NCI-H1092 (cell line): Measurements from ENCODE around the gene TAS2R50.
"Not testable (repeated sequence)": the region's sequence is repeated elsewhere in the genome, so short reads cannot be mapped to it uniquely, and the experiment has no call there.

Experiments used
- DNase-seq: peaks from one replicate; lab custom pipeline; 2025; lab: John Stamatoyannopoulos, UW

The TAS2R50 gene, protein sequence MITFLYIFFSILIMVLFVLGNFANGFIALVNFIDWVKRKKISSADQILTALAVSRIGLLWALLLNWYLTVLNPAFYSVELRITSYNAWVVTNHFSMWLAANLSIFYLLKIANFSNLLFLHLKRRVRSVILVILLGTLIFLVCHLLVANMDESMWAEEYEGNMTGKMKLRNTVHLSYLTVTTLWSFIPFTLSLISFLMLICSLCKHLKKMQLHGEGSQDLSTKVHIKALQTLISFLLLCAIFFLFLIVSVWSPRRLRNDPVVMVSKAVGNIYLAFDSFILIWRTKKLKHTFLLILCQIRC

DNA sequence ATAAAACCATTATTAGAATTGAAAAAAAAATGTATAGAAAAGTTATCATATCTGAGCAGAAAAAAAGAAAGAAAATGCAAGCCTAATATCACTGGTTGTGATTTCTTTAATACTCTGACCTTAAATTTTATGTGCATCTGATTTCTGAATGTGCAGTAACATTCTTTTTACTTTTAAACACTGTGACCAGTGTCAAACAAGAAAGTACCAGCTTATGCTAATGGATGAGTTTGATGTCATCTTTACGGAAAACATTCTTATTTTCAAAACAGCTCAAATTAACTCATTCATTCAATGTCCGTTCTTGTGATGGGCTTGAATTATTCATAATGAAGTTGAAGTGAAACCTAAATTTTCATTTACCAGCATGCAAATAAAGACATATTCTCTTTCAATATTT is at the start of gene TAS2R50:
Gene TAS2R50 (minus strand): TSS at position 101 of the 400 bp plus-strand sequence. CDS start 52 bp downstream, at position 49.
- DNase-seq = no peak

DNA sequence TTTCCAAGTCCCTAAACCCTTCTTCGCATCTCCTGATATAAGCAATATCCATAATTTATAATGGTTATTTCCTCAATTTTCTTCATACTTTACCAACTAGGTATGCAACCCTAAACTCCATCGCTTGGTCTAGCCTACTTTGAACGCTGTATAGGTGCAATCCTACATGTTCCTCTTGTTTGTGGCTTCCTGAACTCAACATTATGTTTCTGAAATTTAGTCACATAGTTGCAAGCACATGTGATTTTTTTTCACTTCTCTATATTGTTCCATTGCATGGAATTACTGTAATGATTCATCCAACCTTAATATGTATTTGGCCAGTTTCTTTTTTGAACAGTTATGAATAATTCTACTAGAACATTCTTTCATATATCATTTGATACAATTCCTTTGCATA is 47.2 kb upstream of the TAS2R50 start:
- DNase-seq = not testable (repeated sequence)

DNA sequence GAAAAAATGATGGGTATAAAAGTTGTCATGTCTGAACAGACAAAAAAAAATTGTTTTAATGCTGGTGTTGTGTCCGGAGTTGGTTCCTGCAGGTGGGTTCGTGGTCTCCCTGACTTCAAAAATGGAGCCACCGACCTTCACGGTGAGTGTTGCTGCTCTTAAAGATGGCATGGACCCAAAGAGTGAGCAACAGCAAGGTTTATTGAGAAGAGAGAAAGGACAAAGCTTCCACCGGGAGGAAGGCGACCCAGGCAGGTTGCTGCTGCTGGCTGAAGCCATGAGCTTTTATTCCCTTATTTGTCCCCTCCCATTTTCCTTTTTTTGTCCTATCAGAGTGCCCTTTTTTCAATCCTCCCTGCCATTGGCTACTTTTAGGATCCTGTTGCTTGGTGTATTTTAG is 44.6 kb upstream of the TAS2R50 start, which contains the start of gene TAS2R31:
Gene TAS2R31 (minus strand): TSS at position 101 of the 400 bp plus-strand sequence. CDS start 72 bp downstream, at position 29.
- DNase-seq = no peak

DNA sequence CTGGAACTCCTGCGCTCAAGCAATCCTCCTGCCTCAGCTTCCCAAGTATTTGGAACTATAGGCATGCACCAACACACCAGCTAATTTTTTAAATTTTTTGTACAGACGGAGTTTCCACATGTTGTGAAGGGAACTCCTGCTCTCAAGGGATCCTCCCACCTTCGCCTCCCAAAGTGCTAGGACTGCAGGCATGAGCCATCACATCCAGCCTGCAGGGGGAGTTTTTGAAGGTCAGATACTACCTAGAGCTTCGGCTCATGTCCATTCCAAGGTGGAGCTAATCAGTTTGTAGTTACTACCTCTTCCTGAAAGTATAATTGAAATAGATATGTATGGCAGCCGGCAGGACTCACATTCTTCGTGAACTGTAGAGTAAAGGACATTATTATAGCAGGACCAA is 39.4 kb upstream of the TAS2R50 start:
- DNase-seq = no peak

DNA sequence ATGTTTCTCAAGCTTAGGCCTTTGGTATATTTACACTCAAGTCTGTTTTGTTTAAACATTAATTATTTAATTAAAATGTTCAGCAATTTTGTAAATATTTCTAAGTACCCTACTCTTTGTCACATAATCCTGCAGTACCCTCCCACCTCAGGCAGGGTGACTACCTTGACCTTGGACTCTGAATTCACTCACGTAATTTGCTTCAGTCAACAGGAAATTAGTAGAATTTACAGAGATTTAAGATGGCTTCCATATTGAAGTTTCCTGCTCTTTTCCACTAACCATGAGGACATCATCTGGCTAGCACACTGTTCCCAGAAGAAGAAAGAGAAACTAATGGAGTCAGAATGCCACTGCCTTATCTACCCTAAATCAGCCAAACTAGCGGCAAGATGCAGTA is 36.7 kb upstream of the TAS2R50 start:
- DNase-seq = no peak

DNA sequence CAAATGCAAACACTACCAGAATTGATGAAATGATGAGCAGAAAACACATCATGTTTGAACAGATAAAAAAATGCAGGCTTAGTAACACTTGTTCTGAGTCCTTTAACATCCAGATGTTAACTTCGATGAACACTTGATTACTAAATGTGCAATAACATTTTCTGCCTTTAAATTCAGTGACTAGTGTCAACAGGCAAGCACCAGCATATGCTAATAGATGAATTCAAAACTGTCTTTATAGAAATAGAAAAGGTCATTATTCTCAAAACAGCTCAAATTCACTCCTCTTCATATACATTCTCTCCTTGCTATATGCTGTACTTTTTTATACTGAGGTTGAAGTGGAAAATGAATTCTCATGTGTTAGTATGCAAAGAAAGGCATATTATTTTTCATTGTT is 35.8 kb upstream of the TAS2R50 start, which contains the start of gene TAS2R19:
Gene TAS2R19 (minus strand): TSS at position 101 of the 400 bp plus-strand sequence. CDS start 49 bp downstream, at position 52.
- DNase-seq = no peak

DNA sequence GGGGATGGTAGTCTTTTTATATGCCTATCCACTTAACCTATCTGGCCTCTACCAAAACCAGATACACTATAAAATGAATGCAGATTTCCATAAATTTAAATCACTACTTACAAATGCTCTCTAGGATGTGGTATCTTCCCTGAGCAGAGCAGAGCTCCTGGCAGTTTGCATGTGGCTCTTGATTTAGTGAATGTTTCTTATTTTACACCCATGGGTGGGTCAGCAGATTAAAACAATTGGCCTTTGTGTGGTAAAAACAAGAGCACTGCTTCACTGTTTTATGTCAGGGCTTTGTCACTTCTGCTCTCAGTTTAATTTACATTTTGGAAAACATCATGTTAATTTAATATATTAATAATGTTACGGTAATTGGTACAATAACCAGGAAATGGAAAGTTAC is 30.2 kb upstream of the TAS2R50 start:
- DNase-seq = no peak

DNA sequence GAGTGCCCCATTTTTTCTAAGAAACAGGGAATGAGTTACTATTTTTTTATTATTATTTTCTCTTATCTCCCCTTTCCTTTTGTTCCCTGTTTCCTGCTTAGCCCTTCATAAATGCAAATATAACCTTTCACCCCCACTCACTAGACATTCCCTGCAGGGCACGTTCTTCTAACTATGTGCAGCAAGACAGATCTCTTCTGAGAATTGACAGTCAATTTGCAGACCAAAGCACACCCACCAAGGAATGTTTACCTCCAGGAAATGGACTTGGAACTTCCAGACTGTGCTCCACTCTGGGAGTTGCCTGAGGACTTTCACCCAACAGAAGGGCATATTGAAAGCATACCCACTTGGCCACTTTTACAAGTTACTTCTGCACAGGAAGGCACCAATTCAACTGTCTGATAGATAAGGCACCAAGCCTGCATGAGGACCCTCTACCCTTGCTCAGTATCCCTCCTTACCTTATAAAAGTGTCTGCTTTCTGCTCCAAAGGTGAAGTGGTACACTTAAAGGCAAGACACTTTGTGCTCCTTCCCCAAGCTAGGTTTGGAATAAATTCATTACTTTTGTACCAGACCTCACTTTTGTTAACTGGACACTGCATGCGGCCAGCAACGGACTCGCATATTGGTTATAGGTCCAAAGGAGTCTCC is 29.2 kb upstream of the TAS2R50 start:
- no peak for DNase-seq

DNA sequence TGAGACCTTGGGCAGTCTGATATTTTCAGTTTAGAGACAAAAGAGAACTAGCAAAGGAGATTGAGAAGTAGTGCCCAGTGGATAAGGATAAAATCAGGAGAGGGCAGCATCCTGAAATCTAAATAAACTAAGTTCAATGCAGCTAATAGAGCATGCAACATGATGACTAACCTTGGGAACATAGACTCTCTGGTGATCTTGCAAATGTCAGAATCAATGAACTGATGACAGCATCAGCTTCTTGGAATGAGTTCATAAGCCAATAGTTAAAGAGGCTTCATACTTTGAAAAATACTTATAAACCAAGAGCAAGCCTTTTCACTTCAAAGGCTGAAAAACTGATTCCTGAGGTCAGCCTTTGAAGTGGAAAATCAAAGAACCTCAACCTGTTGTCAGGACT is 27.5 kb upstream of the TAS2R50 start:
- DNase-seq = no peak

DNA sequence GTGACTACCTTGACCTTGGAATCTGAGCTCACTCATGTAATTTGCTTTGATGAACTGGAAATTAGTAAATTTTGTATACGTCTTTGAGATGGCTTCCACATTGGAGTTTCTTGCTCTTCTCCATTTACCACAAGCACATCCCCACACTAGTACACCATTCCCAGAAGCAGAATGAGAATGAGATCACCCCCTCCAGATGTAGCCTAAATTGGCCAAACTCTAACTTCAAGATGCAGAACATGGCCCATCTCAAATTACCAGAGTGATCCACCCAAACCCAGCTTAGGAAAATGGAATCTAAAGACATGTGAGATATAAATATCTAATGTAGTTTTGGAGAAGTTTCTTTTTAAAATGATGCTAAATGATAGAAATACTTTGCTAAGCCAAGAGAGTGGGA is 20.9 kb upstream of the TAS2R50 start:
- no peak for DNase-seq

DNA sequence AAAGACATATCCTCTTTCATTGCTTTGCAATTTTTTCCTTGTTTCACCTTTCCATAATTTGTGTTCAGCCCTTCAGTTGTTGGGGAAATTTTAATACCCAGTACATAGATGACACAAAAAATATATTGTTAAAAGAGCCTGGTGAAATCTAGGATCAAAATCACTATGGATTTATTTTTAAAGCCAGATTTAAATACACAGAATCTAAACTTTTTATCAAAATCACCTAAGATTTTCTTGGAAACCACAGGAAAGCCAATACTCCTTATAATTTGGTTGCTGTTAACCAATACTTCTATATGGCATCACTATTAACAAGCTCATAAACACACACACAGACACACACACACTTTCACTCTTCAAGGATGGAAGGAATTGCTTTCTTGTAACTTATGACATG is 11.5 kb upstream of the TAS2R50 start, which contains the start of gene TAS2R20:
Gene TAS2R20 (minus strand): TSS at position 101 of the 400 bp plus-strand sequence. CDS start 429 bp downstream, outside the sequence.
- DNase-seq = no peak

DNA sequence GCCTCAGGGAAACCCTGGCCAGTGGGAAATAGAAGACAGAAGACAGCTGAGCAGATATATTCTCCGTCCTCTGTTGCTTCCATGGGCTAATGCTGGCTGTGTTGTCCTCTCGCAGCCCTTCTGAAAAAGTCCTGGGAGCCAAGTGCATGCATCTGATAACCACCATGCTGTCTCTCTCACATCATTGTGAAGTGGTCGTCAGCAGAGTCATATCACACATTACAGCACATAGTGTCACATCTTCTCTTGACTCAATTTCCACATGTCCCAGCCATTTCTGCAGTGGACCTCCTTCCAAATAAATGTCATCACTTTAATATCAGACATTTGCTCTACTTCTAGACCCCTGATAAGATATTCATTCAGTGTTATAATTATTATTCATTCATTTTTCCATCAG is 7.6 kb upstream of the TAS2R50 start:
- no peak for DNase-seq

DNA sequence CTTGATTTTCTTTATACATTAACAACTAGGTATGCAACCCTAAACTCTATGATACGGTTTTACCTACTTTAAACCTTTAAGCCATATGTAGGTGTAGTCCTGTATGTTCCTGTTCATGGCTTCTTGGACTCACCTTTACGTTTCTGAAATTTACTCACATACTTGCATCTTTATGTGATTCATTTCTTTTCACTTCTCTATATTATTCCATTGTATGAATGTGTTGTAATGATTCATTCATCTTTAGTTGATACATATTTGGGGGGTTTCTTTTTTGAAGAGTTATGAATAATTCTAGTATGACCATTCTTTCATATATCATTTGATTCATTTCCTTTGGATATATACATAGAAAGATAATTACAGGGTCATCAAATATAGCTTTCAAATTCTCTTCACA is 2.4 kb upstream of the TAS2R50 start:
- no peak for DNase-seq

DNA sequence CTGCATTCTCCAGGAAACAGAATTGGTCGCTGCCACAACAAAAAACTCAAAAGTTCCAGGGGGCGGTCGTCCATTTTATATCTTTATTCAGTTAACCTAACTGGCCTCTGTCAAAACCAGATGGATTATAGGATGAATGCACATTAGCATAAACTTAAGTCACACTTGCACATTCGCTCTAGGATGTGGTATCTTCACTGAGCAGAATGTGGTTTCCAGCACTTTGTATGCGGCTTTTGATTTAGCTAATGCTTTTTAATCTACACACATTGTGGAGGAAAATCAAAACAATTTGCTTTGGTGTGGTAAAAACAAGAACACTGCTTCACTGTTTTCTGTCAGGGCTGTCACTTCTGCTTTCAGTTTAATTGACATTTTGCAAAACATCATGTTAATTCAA is 4.5 kb downstream of the TAS2R50 start:
- DNase-seq = no peak

DNA sequence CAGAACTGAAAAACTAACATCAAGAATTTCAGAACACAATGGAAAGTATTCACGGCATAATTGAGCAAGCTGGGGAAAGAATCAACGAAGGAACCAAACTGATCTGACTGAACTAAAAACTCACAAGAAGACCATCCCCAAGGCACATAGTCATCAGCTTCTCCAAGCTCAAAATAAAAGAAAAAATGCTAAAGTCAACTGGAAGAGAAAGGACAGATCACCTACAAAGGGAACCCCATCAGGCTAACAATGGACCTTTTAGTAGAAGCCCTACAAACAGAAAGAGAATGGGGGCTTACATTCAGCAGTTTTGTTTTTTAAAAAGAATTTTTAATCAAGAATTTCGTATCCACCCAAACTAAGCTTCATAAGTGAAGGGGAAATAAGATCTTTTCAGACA is 11.7 kb downstream of the TAS2R50 start:
- no peak for DNase-seq

DNA sequence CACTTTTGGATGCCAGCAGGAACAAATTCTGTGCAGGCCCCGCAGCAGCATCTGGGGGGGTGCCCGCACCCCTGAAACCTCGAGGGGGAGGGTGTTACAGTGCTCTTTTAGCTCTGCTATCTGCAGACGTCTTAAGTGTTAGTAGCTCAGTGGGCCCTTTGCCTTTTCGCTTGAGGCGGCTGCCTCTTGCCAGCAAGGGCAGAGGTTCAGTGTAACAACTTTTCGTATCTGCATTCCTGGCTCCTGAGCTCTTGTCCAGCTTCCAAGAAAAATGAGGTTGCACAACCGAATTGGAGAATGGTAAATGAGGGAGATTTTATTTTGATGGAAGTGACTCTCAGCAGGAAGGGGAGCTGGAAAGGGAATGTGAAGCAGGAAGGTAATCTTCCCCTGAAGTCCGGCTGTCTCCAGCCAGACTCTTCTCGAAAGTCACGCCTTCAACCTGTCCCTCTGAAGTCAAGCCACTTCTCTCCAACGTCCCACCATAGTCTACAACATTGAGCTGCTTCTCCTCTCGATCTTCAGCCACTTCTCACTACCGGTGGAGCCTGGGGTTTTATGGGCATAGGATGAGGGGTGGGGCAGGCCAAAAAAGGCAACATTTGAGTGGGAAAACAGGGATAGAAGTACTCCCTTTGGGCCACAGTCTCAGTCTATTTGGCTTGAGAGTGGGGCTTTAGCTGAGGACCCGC is 17.8 kb downstream of the TAS2R50 start:
- DNase-seq = no peak

DNA sequence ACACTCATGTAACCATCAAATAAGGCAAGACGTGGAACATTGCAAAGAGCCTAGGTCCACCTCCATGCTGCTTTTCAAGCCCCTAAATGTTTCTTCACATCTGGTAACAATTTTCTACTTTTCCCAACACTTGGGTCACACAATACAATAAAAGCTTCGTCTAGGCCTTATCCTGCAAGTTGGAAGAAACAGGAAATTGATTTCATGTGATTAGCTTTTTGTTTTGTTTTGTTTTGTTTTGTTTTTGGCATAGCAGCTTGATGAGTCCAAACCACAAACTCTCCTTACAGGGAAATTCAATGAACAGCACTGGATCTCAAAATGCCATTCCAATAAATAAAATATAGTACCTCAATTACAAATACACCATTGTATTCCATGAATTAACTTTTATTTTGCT is 19.3 kb downstream of the TAS2R50 start:
- no peak for DNase-seq

DNA sequence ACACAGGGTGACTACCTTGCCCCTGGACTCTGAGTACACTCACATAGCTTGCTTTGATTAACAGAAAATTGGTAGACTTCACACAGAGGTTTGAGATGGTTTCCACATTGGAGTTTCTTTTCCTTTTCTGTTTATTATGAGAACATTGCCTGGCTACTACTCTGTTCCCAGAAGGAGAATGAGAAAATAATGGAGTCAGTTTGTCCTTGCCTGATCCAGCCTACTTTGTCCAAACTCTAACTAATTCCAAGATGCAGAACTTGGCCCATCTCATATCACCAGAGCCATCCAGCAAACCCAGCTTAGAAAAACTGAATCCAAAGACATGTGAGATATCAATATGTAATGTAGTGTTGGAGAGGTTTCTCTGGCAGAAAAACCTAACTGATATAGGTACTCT is 20.4 kb downstream of the TAS2R50 start:
- no peak for DNase-seq

DNA sequence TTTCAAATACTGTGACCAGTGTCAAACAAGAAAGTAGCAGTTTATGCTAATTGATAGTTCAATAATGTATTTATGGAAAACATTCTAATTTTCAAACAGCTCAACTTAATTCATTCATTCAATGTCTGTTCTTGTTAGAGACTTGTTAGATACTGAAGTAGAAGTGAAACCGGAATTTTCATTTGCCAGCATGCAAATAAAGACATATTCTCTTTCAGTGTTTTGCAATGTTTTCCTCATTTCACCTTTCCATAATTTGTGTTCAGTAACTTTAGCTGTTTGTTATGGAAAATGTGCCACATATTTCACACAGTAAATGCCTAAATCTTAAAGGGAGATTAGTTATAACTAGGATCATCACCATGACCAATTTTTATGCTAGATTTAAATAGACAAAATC is 21.2 kb downstream of the TAS2R50 start:
- DNase-seq = no peak

DNA sequence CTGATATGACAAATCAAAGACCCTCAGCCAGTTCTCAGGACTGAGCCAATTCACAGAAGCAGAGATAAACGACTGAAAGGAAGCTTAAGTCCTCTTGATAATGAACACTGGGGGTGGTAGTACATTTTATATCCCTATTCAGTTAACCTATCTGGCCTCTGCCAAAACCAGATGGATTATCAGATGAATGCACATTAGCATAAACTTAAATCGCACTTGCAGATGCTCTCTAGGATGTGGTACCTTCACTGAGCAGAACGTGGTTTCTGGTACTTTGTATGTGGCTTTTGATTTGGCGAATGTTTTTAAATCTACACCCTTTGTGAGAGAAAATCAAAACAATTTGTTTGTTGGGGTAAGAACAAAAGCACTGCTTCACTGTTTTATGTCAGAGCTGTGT is 26.5 kb downstream of the TAS2R50 start:
- no peak for DNase-seq

DNA sequence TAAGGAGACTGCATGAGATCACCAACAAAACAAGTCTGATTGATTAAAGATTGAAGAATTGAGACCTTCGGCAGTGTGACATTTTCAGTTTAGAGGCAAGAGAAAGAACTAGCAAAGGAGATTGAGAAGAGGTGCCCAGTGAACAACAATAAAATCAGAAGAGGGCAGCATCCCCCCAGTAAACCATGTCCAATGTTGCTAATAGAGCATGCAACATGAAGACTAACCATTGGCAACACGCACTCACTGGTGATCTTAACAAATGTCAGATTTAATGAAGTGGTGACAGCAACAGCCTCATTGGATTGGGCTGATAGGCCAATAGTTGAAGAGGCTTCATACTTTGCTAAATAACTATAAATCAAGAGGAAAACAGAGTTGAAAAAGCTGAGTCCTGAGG is 26.9 kb downstream of the TAS2R50 start:
- DNase-seq = no peak

DNA sequence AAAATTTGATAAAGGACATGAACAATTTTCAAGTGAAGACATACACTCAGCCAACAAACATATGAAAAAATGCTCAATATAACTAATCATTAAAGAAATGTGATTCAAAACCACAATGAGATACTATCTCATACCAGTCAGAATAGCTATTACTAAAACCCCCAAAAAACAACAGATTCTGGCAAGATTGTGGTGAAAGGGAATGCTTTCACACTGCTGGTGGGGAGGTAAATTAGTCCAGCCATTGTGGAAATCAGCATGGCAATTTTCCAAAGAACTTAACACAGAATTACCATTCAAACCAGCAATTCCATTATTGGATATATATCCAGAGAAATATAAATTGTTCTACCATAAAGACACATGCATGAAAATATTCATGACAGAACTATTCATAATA is 29.0 kb downstream of the TAS2R50 start:
- DNase-seq = no peak

DNA sequence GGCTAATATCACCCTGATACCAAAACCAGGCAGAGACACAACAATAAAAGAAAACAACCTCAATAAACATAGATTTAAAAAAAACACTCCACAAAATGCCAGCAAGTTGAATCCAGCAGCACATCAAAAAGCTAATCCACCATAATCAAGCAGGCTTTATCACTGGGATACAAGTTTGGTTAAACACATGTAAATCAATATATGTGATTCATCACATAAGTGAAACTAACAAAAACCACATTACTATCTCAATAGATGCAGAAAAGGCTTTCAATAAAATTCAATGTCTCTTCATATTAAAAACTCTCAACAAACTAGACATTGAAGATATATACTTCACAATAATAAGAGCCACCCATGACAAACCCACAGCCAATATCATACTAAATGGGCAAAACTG is 30.6 kb downstream of the TAS2R50 start:
- no peak for DNase-seq
